GM15510 (cell line): Measurements from ENCODE around the gene TMEM218.

Source experiments
- POLR2A ChIP-seq: IDR thresholded peaks from 3 replicates; pipeline ENCODE4 v1.6.1; 2011; ENCODE audit warnings: borderline replicate concordance; ENCODE audit not compliant: insufficient read length; ENCODE audit errors: extremely low read depth

TMEM218 gene

DNA sequence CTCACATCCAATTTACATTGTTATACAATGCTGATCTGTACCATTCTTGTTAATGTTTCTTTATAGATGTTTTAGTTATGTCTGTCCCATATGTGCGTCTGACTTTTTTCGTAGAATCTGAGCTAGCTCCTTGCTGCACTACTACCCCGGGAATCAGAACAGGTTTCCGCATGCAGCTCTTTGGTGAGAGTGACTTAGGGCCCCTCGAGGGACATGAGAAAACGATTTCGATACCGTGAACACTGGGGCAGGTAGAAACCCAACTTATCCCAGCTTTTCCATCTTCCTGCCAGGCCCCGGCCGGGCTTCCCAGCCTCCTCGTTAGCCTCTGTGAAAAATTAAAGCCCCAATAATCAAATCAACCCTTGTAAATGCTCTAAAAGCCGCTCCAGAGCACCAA is 29.8 kb upstream of the TMEM218 start:
- TF ChIP-seq POLR2A: no peak

GRCh38 chr11:125140233-125140632 is 28.8 kb upstream of the TMEM218 start:
- TF ChIP-seq POLR2A: no peak

- TF ChIP-seq POLR2A: no peak
Observed at GRCh38 chr11:125139778-125140177, 28.4 kb upstream of the TMEM218 start.

GRCh38 chr11:125138966-125139365 is 27.5 kb upstream of the TMEM218 start:
- TF ChIP-seq POLR2A: no peak

- no peak for TF ChIP-seq POLR2A
Observed at GRCh38 chr11:125136001-125136400, 24.6 kb upstream of the TMEM218 start.

DNA sequence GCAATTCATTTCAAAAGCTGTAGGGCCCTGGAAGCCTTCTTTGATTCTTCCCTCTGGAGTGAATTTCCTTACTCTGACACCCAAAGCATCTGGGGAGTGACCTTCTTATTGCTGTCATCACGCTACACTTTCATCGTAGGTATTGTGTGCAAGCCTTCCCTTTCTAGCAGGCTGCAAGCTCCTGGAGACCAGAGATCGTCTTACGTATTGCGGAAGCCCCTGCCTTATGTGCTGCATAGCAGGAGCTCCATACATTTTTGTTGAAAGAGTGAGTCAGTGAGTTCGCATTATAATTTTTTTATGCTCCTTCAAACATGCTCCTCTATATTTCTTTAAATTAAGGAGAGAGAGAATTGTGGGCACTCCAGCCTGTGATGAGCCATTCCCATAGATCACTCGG is 21.2 kb upstream of the TMEM218 start:
- no peak for TF ChIP-seq POLR2A

GRCh38 chr11:125132071-125132470 is 20.6 kb upstream of the TMEM218 start:
- no peak for TF ChIP-seq POLR2A

DNA sequence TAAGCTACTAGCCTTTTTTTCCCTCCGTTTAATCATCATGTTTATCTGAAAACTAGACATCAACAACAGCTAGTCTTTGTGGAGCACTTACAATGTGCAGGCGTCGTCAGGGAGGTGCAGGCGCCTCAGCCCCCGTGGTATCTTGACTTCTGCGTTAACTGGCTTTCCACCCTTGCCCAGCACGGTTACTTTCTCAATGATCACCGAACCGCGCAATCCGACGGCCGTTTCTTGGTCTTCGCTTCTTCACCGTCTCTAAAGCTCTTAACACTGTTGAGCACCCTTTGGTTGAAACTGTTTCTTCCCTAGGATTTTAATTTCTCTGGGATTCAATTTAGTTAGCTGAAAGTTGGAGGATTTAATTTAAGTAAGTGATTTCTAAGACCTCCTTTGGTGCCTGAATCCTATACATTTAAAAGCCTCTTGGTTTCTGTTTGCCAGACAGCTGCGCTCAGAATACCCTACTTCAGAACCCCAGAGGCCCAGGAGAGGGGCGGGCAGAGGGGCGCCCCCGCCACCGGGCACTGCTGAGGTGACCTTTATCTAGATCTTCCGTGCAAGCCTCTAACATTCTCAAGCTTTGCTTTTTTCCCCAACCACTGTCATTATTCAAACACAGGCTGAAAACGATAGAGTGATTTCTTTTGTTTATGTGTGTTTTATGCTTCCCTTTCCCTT is 18.0 kb upstream of the TMEM218 start:
- no peak for TF ChIP-seq POLR2A

GRCh38 chr11:125128450-125128849 is 17.0 kb upstream of the TMEM218 start:
- TF ChIP-seq POLR2A: no peak

- TF ChIP-seq POLR2A: no peak
Observed at GRCh38 chr11:125124618-125124992, 13.2 kb upstream of the TMEM218 start.

- no peak for TF ChIP-seq POLR2A
Observed at GRCh38 chr11:125123947-125124617, 12.7 kb upstream of the TMEM218 start.

DNA sequence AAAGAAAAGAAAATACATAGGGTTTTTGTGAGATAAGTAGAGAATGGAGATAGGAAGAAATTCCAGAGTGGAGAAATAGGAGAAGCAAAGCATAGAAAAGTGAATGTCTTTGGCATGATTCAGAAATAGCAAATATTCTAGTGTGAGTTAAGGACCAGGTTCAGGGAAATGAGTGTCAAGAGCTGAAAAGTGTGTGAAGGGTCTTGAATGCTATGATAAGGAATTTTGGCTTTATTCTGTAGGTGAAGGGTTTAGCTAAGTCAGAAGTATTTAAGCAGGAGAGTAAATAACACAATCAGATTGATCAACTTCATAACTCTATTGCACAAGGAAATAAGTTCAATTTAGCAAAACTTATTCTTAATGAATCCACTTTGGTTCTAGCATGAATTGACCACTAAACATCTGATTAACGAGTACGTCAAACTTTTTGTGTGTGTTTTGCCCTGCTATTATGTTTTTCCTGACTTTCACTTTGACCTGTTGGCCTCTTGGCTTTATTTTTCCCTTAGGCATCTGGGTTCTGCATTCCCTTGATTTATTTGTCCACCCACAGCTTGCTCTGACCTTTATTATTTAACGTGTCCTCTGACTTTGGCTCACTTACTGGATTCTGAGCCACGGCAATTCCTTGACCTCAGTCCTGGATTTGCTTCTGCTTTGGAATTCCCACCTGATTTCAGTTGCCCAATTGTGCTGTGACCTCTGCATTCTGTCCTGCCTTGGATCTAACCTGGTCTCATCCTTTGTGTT is 11.9 kb upstream of the TMEM218 start:
- TF ChIP-seq POLR2A: no peak

DNA sequence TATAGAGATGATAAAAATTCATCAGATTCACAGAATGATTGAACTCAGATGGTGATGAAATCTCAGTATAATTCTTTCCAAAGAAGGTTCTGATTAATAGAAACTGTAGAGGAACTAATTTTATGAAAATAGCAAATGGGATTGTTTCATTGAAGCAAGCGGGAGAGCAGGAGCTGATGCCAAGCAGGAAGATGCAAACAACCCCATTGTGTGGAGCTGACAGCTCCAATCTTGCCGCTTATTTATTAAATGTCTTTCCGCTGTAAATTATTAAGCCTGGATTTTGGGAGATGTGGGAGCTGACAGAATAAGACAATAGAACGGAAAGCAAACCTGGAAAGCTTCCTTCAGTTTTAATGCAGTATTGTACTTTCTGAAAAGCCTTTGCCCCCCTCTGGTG is 6.0 kb upstream of the TMEM218 start:
- TF ChIP-seq POLR2A: no peak

GRCh38 chr11:125114518-125114917 is 3.1 kb upstream of the TMEM218 start:
- no peak for TF ChIP-seq POLR2A

DNA sequence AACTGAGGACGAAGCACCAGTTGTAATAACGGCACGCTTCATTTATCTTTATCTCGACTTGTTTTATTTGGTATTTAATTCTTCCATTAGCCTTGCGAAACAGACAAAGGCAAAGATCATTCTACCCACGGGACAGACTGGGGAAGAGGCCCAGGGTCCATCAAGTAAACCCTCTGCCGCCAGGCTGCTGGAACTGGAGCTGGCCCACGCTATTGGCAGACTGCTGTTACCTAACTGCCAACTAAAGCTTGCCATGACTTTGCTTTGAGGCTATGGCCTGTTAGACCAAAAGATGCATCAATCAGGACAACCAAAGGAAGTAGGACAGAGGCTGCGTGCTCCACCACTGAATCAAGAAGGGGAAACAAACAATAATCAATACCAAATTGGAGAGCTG is 780 bp upstream of the TMEM218 start:
- no peak for TF ChIP-seq POLR2A

DNA sequence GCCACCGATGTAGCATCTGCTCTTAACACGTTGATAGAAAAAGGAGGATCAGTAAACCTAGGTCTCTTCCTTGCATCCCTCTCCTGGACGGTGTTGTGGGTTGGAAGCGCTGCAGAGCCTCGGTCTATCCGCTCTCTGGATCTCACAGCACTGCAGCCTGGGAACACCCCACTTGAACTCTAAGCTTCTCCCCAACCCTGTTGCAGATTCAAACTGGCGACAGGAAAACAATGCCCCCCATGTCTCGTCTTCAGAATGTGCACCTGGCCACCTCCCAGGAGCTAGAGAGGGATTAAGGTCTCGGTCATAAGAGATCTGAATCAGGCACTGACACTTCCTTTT is 454 bp downstream of the TMEM218 start:
- no peak for TF ChIP-seq POLR2A

GRCh38 chr11:125110506-125110905 is 920 bp downstream of the TMEM218 start:
- TF ChIP-seq POLR2A: no peak

DNA sequence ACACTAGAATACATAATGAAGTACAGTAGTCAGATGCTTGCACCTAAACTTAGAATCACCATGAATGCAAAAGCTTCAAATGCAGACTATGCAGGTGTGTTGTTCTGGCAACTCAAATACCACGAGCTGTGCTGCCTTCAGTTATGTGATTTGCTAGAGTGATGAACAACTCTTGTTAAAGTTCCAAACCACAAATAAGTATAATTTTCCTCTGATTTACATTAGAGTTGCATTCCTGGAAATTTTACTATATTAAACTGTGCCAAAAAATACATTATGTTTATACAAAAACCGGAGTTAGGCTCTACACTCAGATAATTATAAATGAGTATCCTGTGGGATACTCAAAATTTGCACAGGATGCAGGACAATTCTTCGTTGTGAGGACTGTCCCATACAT is 3.0 kb downstream of the TMEM218 start:
- no peak for TF ChIP-seq POLR2A
